Measurements from ENCODE around the gene UNC5C. TPM values are rescaled to one million over a fixed set of nuclear protein-coding genes. Genes with fewer than 3 reads are reported as not detected.

The UNC5C gene
- polyA plus RNA-seq, 1 donor (not counting 4 experiments of a cell fraction or from before 2014, with no cell fraction given) = not detected

DNA sequence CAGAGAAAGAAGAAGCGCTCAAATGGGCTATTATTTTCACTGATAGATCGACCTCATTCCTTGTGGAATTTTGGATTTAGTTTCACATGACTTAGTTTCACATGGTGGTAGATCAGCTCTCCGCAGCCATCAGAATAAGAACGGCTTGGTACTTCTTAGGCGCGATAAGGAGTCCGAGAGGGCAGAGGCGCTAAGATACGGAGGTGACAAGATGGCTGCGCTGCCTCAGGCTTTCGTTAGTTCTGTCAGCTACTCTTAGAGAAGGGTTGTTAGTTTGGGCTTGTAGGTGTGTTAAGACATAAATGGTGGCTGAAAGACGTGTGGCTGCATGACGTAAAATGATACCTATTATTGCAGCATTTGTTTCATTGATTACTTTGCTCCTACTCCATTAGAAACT is 169.1 kb downstream of the UNC5C start:
- DNase-seq (ENCODE audit: low read depth, low spot score) (no peak), FAIRE-seq (no peak)
- Histone ChIP-seq H4K20me1 (ENCODE audit: control insufficient read depth, extremely low read depth, insufficient read depth, low read length) (no peaks in the 10 kb centered on the region), H2AFZ (ENCODE audit: control insufficient read depth, low read length) (no peak overlapping the region), H3K4me3 (ENCODE audit: control insufficient read depth in 2 of 3, extremely low read depth in 1 of 3, insufficient read depth in 2 of 3, low read depth in 1 of 3, low read length in 3 of 3) (no peak overlapping the region), H3K9me3 (ENCODE audit: control insufficient read depth, low read depth, low read length) (no peaks in the 10 kb centered on the region), H3K79me2 (ENCODE audit: control insufficient read depth, insufficient read depth, low read length) (no peaks in the 10 kb centered on the region), H3K9me1 (ENCODE audit: control insufficient read depth, extremely low read depth, insufficient read depth, low read length) (no peaks in the 10 kb centered on the region), H3K9ac (ENCODE audit: control insufficient read depth, extremely low read depth, insufficient read depth, low read length) (no peak overlapping the region), H3K4me1 (ENCODE audit: control insufficient read depth, extremely low read depth, insufficient read depth, low read length) (no peaks in the 10 kb centered on the region), H3K27ac (ENCODE audit: control insufficient read depth, insufficient read depth, low read length) (no peak overlapping the region), H3K36me3 (ENCODE audit: control insufficient read depth in 2 of 2, extremely low read depth in 1 of 2, insufficient read depth in 2 of 2, low read length in 2 of 2) (no peaks in the 10 kb centered on the region), H3K27me3 (ENCODE audit: control insufficient read depth, extremely low read depth, insufficient read depth, low read length) (no peaks in the 10 kb centered on the region), H3K4me2 (ENCODE audit: control insufficient read depth, extremely low read depth, insufficient read depth, low read depth, low read length) (no peak overlapping the region)
- dilution Hi-C loops (cut with MboI; ENCODE audit: extremely low pct_ligation_motif_present, low sequenced_read_pairs) = no loop called here
- TF ChIP-seq EZH2 (IDR thresholded peaks at IDR 0.05; ENCODE audit: low read length) = no peak
- TF ChIP-seq, protein P1, sequence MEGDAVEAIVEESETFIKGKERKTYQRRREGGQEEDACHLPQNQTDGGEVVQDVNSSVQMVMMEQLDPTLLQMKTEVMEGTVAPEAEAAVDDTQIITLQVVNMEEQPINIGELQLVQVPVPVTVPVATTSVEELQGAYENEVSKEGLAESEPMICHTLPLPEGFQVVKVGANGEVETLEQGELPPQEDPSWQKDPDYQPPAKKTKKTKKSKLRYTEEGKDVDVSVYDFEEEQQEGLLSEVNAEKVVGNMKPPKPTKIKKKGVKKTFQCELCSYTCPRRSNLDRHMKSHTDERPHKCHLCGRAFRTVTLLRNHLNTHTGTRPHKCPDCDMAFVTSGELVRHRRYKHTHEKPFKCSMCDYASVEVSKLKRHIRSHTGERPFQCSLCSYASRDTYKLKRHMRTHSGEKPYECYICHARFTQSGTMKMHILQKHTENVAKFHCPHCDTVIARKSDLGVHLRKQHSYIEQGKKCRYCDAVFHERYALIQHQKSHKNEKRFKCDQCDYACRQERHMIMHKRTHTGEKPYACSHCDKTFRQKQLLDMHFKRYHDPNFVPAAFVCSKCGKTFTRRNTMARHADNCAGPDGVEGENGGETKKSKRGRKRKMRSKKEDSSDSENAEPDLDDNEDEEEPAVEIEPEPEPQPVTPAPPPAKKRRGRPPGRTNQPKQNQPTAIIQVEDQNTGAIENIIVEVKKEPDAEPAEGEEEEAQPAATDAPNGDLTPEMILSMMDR (optimal IDR thresholded peaks at IDR 0.05 in 1 of 3, IDR thresholded peaks at IDR 0.05 in 1 of 3, conservative IDR thresholded peaks at IDR 0.05 in 1 of 3; ENCODE audit: extremely low read depth in 1 of 3, insufficient read depth in 2 of 3, low read length in 3 of 3) = no peak

DNA sequence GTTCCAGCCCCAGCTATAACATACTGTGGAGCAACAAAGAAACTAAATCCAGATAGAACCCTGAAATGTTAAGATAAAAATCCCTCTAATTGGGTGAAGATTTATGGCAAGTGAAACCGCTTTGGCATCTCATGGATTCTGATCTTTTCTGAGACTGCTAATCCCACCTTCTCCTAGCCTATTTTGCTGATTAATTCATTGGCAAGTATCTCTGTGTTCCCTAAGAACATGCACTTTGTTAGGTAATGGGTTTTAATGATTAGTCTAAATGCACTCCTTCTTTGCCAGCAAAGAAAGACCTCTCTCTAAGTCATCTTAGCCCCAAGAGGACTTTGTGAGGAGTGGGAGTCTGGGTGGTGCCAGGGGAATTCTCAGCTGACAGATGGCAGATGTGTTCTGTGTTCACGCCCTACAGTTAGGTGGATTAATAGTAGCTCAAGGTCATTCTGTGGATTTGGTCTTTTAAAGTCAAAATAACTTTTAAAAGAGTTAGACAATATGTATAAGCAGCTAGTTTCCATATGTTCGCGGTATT is 171.3 kb downstream of the UNC5C start:
- Histone ChIP-seq H3K9me3 (ENCODE audit: control insufficient read depth, low read depth, low read length) (no peaks in the 10 kb centered on the region), H3K27ac (ENCODE audit: control insufficient read depth, insufficient read depth, low read length) (no peak overlapping the region), H4K20me1 (ENCODE audit: control insufficient read depth, extremely low read depth, insufficient read depth, low read length) (no peaks in the 10 kb centered on the region), H3K4me1 (ENCODE audit: control insufficient read depth, extremely low read depth, insufficient read depth, low read length) (no peaks in the 10 kb centered on the region), H3K9me1 (ENCODE audit: control insufficient read depth, extremely low read depth, insufficient read depth, low read length) (no peaks in the 10 kb centered on the region), H3K36me3 (ENCODE audit: control insufficient read depth in 2 of 2, extremely low read depth in 1 of 2, insufficient read depth in 2 of 2, low read length in 2 of 2) (no peaks in the 10 kb centered on the region), H3K27me3 (ENCODE audit: control insufficient read depth, extremely low read depth, insufficient read depth, low read length) (no peaks in the 10 kb centered on the region), H3K9ac (ENCODE audit: control insufficient read depth, extremely low read depth, insufficient read depth, low read length) (no peak overlapping the region), H2AFZ (ENCODE audit: control insufficient read depth, low read length) (no peak overlapping the region), H3K4me2 (ENCODE audit: control insufficient read depth, extremely low read depth, insufficient read depth, low read depth, low read length) (no peak overlapping the region), H3K4me3 (ENCODE audit: control insufficient read depth in 2 of 3, extremely low read depth in 1 of 3, insufficient read depth in 2 of 3, low read depth in 1 of 3, low read length in 3 of 3) (no peak overlapping the region), H3K79me2 (ENCODE audit: control insufficient read depth, insufficient read depth, low read length) (no peaks in the 10 kb centered on the region)
- no peak for DNase-seq (ENCODE audit: low read depth, low spot score)
- TF ChIP-seq, protein P1 (optimal IDR thresholded peaks at IDR 0.05 in 1 of 3, IDR thresholded peaks at IDR 0.05 in 1 of 3, conservative IDR thresholded peaks at IDR 0.05 in 1 of 3; ENCODE audit: extremely low read depth in 1 of 3, insufficient read depth in 2 of 3, low read length in 3 of 3) = no peak
- no peak for TF ChIP-seq EZH2 (IDR thresholded peaks at IDR 0.05; ENCODE audit: low read length)
- no peak for FAIRE-seq
- dilution Hi-C loops (cut with MboI; ENCODE audit: extremely low pct_ligation_motif_present, low sequenced_read_pairs) = no loop called here

All from keratinocyte (primary cell).